GM12878 (cell line): ENCODE results near the gene SPEM2. TPM values are rescaled to one million over a fixed set of nuclear protein-coding genes. Genes with fewer than 3 reads are reported as not detected.

ENCODE experiments used
- ATAC-seq: fragments of 200-7000 bp; cut with Tn5 transposase; 3 replicates; pipeline ENCODE4 v1.9.1; 2020; ENCODE audit warnings: mild to moderate bottlenecking, moderate library complexity
- BruUV-seq: library from RNA; stranded (reverse); fragments of 400-500 nt; replicated peaks from 2 replicates; lab custom pipeline; 2021; lab: Mats Ljungman, UMichigan
- CTCF ChIA-PET: fragments of 300-600 bp; sonication (Branson Sonifier 250); formaldehyde crosslinking; extraction: SDS; loops from one replicate; lab custom pipeline; 2021; ENCODE audit warnings: inconsistent platforms; lab: Yijun Ruan, JAX
- POLR2A ChIA-PET: fragments of 350-600 bp; formaldehyde crosslinking; extraction: SDS; loops from one replicate; lab custom pipeline; 2021; ENCODE audit warnings: inconsistent platforms; lab: Charles Lee
- RAD21 ChIA-PET: fragments of 300-600 bp; sonication (Branson Sonifier 250); formaldehyde crosslinking; loops from one replicate; lab custom pipeline; 2023; ENCODE audit warnings: antibody characterized with exemption; ENCODE audit not compliant: unreplicated experiment; lab: Charles Lee
- SMC1A ChIA-PET: fragments of 300-600 bp; sonication (Branson Sonifier 250); formaldehyde crosslinking; loops from one replicate; lab custom pipeline; 2023; ENCODE audit not compliant: unreplicated experiment, uncharacterized antibody; lab: Charles Lee
- DNase-seq: peaks from one replicate; pipeline ENCODE4 v3.0.0-alpha.2; 2011; ENCODE audit warnings: low read depth, low spot score
- FAIRE-seq: peaks from 3 replicates; lab custom pipeline; 2011; peaks lifted over from hg19 to GRCh38; lab: Jason Lieb, UNC
- H2AFZ ChIP-seq: 2 replicates; pipeline ENCODE4 v1.6.0; 2011; ENCODE audit warnings: low read depth, low read length, control low read depth; ENCODE audit not compliant: control insufficient read depth
- H3K27ac ChIP-seq: 2 replicates; pipeline ENCODE4 v1.5.1; 2011; ENCODE audit warnings: control low read depth; ENCODE audit not compliant: control insufficient read depth, insufficient read depth
- H3K27me3 ChIP-seq, 2 experiments: replicated peaks in 1 of 2; 2 replicates each; pipeline versions ENCODE4 v1.6.0 to v1.6.1; 2011; ENCODE audit warnings: low read length in 1 of 2; ENCODE audit not compliant: control insufficient read depth in 2 of 2, insufficient read depth in 2 of 2
- H3K36me3 ChIP-seq, 2 experiments: 2 replicates each; pipeline ENCODE4 v1.5.1; 2011; ENCODE audit warnings: low read length in 1 of 2; ENCODE audit not compliant: control insufficient read depth in 2 of 2, insufficient read depth in 2 of 2
- H3K4me1 ChIP-seq: 2 replicates; pipeline ENCODE4 v1.6.1; 2011; ENCODE audit warnings: mild to moderate bottlenecking, low read length, moderate library complexity, mixed read lengths; ENCODE audit not compliant: control insufficient read depth, insufficient read depth
- H3K4me2 ChIP-seq: 2 replicates; pipeline ENCODE4 v1.6.0; 2011; ENCODE audit warnings: control low read depth; ENCODE audit not compliant: control insufficient read depth, insufficient read depth
- H3K4me3 ChIP-seq: fragments of 200-600 bp; sonication (generic); 2 replicates; pipeline ENCODE4 v1.5.1; 2016
- H3K79me2 ChIP-seq: 2 replicates; pipeline ENCODE4 v1.6.0; 2011; ENCODE audit warnings: low read length; ENCODE audit not compliant: control insufficient read depth, insufficient read depth
- H3K9ac ChIP-seq: 2 replicates; pipeline ENCODE4 v1.8.0; 2011; ENCODE audit warnings: low read length, control low read depth, mixed read lengths; ENCODE audit not compliant: control insufficient read depth, insufficient read depth
- H3K9me3 ChIP-seq: replicated peaks from 3 replicates; pipeline ENCODE4 v1.5.1; 2011; ENCODE audit warnings: mild to moderate bottlenecking, low read length; ENCODE audit not compliant: control insufficient read depth, insufficient read depth
- H4K20me1 ChIP-seq: 2 replicates; pipeline ENCODE4 v1.6.0; 2011; ENCODE audit not compliant: control insufficient read depth, insufficient read depth
- GATAD2B ChIP-seq: fragments of 450-650 bp; conservative IDR thresholded peaks from 2 replicates; pipeline ENCODE4 v1.6.1; 2017; ENCODE audit warnings: low read depth, mild to moderate bottlenecking, moderate library complexity
- MTA2 ChIP-seq: fragments of 450-650 bp; IDR thresholded peaks from 2 replicates; pipeline ENCODE4 v1.6.1; 2016; ENCODE audit warnings: low read depth, mild to moderate bottlenecking, moderate library complexity
- NR2F1 ChIP-seq: fragments of 450-650 bp; conservative IDR thresholded peaks from 2 replicates; pipeline ENCODE4 v1.6.1; 2017; ENCODE audit warnings: mild to moderate bottlenecking
- RAD21 ChIP-seq: IDR thresholded peaks from 2 replicates; pipeline ENCODE4 v1.6.1; 2011; ENCODE audit warnings: mild to moderate bottlenecking, low read depth, low read length, moderate library complexity; ENCODE audit not compliant: insufficient read depth
- WGBS: methylation state at CpG from one replicate; pipeline ENCODE4 v1.1.6; 2016; ENCODE audit warnings: low lambda C conversion rate; ENCODE audit not compliant: insufficient replicate concordance, insufficient coverage; ENCODE audit errors: missing lambda C conversion rate; 5-methylcytosine and 5-hydroxymethylcytosine counted together
- in situ Hi-C: fragments of 300-500 bp; cut with MboI; formaldehyde crosslinking; loops from 9 replicates; pipeline ENCODE4 v1.14.3; 2018; ENCODE audit warnings: mixed read lengths
- intact Hi-C: fragments of 100-400 bp; cut with micrococcal nuclease; formaldehyde crosslinking; loops from one replicate; pipeline ENCODE4 v1.14.2; 2022; ENCODE audit not compliant: unreplicated experiment
- polyA plus RNA-seq, 11 experiments: library from polyadenylated mRNA; depleted of rRNA in 4 of 11; unstranded in 6 of 11; stranded (reverse) in 5 of 11; fragments of >200 nt; fragmentation: Nextera tagmentation in 4 of 11; fragmentation: Illumina TruSeq in 1 of 11; extraction: Ambion mirVana in 4 of 11; extraction: Trizol in 1 of 11; gene quantifications; 1 replicate in 1 of 11; 2 replicates in 10 of 11; pipeline versions ENCODE4 v1.2.1 to v1.2.3, GENCODE V29; 2011 to 2016; ENCODE audit warnings: inconsistent platforms in 2 of 11, missing spikeins in 2 of 11, low read depth in 1 of 11
- total RNA-seq, 4 experiments: library from RNA; depleted of rRNA in 3 of 4; stranded (reverse); fragments of >200 nt in 3 of 4; fragmentation: Illumina TruSeq in 1 of 4; extraction: Trizol in 1 of 4; gene quantifications; 2 replicates each; pipeline versions ENCODE4 v1.2.1 to v1.2.3, GENCODE V29; 2013 to 2021
- TF ChIP-seq, protein P1 (sequence below): fragments of 450-650 bp; IDR thresholded peaks from 2 replicates; pipeline ENCODE4 v1.6.1; 2017; ENCODE audit warnings: borderline replicate concordance
- TF ChIP-seq, protein P2 (sequence below): fragments of 450-650 bp; IDR thresholded peaks from 2 replicates; pipeline ENCODE4 v1.6.1; 2017; ENCODE audit warnings: antibody characterized with exemption, mild to moderate bottlenecking, moderate library complexity
- TF ChIP-seq, protein P3 (sequence below), 3 experiments: IDR thresholded peaks in 2 of 3; conservative IDR thresholded peaks in 1 of 3; 2 replicates each; pipeline ENCODE4 v1.5.1; 2011; ENCODE audit warnings: low read depth in 3 of 3, low read length in 3 of 3, mild to moderate bottlenecking in 3 of 3, control low read depth in 2 of 3, moderate library complexity in 2 of 3, inconsistent platforms in 1 of 3, mixed read lengths in 1 of 3; ENCODE audit not compliant: control insufficient read depth in 2 of 3, insufficient read depth in 1 of 3; ENCODE audit errors: extremely low read depth in 1 of 3
- TF ChIP-seq, protein P4 (sequence below): fragments of 450-650 bp; formaldehyde crosslinking; IDR thresholded peaks from 2 replicates; pipeline ENCODE4 v1.4.0; 2020; ENCODE audit warnings: mild to moderate bottlenecking, moderate library complexity

The SPEM2 gene
- total and polyA plus RNA-seq, 10 of the 15 experiments (the other 5 are each of a cell fraction or from before 2014, with no cell fraction given) = not detected

DNA sequence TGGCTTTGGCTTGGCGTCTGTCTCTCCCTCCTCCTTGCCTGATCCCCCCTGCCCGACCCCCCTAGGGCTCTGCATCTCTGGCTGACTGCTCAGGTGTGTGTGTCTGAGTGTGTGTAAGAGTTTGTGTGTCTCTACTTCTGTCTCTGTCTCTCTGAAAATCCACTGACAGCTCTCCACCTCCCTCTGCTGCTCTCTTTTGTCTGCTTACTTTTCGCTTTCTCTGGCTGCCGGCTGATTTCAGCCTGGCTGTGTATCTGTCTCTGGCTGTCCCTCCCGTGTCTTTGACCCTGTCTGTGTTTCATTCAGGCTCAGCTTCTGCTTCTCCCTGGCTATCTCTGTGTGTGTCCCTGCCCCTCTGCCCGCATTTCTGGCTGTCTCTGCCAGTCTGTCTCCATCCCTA lies 9.1 kb upstream of the SPEM2 start:
- ATAC-seq = no peak
- TF ChIP-seq RAD21 = no peak
- TF ChIP-seq, protein P1, sequence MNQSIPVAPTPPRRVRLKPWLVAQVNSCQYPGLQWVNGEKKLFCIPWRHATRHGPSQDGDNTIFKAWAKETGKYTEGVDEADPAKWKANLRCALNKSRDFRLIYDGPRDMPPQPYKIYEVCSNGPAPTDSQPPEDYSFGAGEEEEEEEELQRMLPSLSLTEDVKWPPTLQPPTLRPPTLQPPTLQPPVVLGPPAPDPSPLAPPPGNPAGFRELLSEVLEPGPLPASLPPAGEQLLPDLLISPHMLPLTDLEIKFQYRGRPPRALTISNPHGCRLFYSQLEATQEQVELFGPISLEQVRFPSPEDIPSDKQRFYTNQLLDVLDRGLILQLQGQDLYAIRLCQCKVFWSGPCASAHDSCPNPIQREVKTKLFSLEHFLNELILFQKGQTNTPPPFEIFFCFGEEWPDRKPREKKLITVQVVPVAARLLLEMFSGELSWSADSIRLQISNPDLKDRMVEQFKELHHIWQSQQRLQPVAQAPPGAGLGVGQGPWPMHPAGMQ = no peak
- TF ChIP-seq, protein P2, sequence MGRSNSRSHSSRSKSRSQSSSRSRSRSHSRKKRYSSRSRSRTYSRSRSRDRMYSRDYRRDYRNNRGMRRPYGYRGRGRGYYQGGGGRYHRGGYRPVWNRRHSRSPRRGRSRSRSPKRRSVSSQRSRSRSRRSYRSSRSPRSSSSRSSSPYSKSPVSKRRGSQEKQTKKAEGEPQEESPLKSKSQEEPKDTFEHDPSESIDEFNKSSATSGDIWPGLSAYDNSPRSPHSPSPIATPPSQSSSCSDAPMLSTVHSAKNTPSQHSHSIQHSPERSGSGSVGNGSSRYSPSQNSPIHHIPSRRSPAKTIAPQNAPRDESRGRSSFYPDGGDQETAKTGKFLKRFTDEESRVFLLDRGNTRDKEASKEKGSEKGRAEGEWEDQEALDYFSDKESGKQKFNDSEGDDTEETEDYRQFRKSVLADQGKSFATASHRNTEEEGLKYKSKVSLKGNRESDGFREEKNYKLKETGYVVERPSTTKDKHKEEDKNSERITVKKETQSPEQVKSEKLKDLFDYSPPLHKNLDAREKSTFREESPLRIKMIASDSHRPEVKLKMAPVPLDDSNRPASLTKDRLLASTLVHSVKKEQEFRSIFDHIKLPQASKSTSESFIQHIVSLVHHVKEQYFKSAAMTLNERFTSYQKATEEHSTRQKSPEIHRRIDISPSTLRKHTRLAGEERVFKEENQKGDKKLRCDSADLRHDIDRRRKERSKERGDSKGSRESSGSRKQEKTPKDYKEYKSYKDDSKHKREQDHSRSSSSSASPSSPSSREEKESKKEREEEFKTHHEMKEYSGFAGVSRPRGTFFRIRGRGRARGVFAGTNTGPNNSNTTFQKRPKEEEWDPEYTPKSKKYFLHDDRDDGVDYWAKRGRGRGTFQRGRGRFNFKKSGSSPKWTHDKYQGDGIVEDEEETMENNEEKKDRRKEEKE = no peak
- TF ChIP-seq, protein P3, sequence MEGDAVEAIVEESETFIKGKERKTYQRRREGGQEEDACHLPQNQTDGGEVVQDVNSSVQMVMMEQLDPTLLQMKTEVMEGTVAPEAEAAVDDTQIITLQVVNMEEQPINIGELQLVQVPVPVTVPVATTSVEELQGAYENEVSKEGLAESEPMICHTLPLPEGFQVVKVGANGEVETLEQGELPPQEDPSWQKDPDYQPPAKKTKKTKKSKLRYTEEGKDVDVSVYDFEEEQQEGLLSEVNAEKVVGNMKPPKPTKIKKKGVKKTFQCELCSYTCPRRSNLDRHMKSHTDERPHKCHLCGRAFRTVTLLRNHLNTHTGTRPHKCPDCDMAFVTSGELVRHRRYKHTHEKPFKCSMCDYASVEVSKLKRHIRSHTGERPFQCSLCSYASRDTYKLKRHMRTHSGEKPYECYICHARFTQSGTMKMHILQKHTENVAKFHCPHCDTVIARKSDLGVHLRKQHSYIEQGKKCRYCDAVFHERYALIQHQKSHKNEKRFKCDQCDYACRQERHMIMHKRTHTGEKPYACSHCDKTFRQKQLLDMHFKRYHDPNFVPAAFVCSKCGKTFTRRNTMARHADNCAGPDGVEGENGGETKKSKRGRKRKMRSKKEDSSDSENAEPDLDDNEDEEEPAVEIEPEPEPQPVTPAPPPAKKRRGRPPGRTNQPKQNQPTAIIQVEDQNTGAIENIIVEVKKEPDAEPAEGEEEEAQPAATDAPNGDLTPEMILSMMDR (IDR thresholded peaks at IDR 0.05 in 2 of 3, conservative IDR thresholded peaks at IDR 0.05 in 1 of 3; ENCODE audit: control insufficient read depth in 2 of 3, extremely low read depth in 1 of 3, insufficient read depth in 1 of 3, low read depth in 3 of 3, low read length in 3 of 3) = peak in 1 of 3 experiments; percentile 18; a peak in 2 of 6 replicates
- no peak for TF ChIP-seq NR2F1
- TF ChIP-seq, protein P4, sequence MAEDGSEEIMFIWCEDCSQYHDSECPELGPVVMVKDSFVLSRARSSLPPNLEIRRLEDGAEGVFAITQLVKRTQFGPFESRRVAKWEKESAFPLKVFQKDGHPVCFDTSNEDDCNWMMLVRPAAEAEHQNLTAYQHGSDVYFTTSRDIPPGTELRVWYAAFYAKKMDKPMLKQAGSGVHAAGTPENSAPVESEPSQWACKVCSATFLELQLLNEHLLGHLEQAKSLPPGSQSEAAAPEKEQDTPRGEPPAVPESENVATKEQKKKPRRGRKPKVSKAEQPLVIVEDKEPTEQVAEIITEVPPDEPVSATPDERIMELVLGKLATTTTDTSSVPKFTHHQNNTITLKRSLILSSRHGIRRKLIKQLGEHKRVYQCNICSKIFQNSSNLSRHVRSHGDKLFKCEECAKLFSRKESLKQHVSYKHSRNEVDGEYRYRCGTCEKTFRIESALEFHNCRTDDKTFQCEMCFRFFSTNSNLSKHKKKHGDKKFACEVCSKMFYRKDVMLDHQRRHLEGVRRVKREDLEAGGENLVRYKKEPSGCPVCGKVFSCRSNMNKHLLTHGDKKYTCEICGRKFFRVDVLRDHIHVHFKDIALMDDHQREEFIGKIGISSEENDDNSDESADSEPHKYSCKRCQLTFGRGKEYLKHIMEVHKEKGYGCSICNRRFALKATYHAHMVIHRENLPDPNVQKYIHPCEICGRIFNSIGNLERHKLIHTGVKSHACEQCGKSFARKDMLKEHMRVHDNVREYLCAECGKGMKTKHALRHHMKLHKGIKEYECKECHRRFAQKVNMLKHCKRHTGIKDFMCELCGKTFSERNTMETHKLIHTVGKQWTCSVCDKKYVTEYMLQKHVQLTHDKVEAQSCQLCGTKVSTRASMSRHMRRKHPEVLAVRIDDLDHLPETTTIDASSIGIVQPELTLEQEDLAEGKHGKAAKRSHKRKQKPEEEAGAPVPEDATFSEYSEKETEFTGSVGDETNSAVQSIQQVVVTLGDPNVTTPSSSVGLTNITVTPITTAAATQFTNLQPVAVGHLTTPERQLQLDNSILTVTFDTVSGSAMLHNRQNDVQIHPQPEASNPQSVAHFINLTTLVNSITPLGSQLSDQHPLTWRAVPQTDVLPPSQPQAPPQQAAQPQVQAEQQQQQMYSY (CRISPR knock-in tag) = no peak
- no peak for TF ChIP-seq GATAD2B
- TF ChIP-seq MTA2 = no peak
- ChIA-PET POLR2A (no interaction called here), SMC1A (no interaction called here), RAD21 (interaction anchor here (0.6 kb wide), 1 partner anchor 57 kb away, joined by 3 read pairs; no protein-coding TSS in a partner anchor), CTCF (no interaction called here)
- Histone ChIP-seq H2AFZ (no peak overlapping the region), H3K9me3 (no peaks in the 10 kb centered on the region), H3K4me3 (no peak overlapping the region), H4K20me1 (no peaks in the 10 kb centered on the region), H3K9ac (no peak overlapping the region), H3K4me2 (no peak overlapping the region), H3K36me3 (no peaks in the 10 kb centered on the region), H3K27ac (no peak overlapping the region), H3K4me1 (no peaks in the 10 kb centered on the region), H3K79me2 (no peaks in the 10 kb centered on the region), H3K27me3 (no peaks in the 10 kb centered on the region; a peak in 2 of 4 replicates)
- intact Hi-C loops (no loop called here), in situ Hi-C loops (no loop called here)
- no TSS peak for BruUV-seq
- WGBS = 26% methylated on average over 6 of the region's 6 CpGs
- DNase-seq = no peak
- no peak for FAIRE-seq
